Measurements from ENCODE around the gene TMEM14A.

TMEM14A gene

DNA sequence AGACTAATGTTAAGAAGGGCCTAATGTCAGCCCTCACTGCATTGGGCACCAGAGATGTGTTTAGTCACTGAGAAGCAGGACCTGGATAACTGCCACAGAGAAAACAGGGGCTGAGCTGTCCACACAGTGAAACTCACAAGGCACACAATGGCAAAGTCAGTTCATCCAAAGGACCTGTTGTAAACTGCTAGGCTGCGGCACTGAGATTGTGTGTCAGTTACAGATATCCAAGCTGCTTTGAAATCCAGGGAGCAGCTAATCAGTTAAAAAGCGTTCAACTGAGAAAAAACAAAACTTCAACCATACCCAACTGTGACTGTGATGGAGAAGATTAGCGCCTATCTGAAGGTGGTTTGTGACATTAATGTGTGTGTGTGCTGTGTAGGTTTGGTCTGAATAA lies 27.8 kb upstream of the TMEM14A start:
- no peak for TF ChIP-seq CTCF (conservative IDR thresholded peaks at IDR 0.05; ENCODE audit: low read depth, low read length)
- H3K4me3 ChIP-seq (ENCODE audit: low read length) = no peak overlapping the region
- DNase-seq (ENCODE audit: low read depth) = no peak

GRCh38 chr6:52644253-52644652 lies 26.7 kb upstream of the TMEM14A start:
- H3K4me3 ChIP-seq (ENCODE audit: low read length) = no peak overlapping the region
- no peak for DNase-seq (ENCODE audit: low read depth)
- TF ChIP-seq CTCF (conservative IDR thresholded peaks at IDR 0.05; ENCODE audit: low read depth, low read length) = no peak

DNA sequence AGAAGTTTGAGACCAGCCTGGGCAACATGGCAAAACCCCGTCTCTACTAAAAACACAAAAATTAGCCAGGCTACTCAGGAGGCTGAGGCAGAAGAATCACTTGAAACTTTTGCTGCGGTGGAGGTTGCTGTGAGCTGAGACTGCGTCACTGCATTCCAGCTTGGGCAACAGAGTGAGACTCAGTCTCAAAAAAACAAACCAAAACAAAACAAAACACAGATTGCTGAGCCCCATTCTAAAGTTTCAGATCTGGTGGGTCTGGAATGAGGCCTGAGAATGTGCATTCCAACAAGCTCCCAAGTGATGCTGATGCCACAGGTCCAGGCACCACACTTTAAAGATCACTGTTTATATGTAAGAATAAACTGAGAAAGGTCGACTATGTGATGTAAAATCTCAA lies 24.9 kb upstream of the TMEM14A start:
- H3K4me3 ChIP-seq (ENCODE audit: low read length) = no peak overlapping the region
- TF ChIP-seq CTCF (conservative IDR thresholded peaks at IDR 0.05; ENCODE audit: low read depth, low read length) = no peak

GRCh38 chr6:52647199-52647598 lies 23.7 kb upstream of the TMEM14A start:
- H3K4me3 ChIP-seq (ENCODE audit: low read length) = no peak overlapping the region
- no peak for DNase-seq (ENCODE audit: low read depth)
- no peak for TF ChIP-seq CTCF (conservative IDR thresholded peaks at IDR 0.05; ENCODE audit: low read depth, low read length)

More for the DNA sequence above, 24.9 kb upstream of the TMEM14A start:
- no peak for DNase-seq (ENCODE audit: low read depth)

DNA sequence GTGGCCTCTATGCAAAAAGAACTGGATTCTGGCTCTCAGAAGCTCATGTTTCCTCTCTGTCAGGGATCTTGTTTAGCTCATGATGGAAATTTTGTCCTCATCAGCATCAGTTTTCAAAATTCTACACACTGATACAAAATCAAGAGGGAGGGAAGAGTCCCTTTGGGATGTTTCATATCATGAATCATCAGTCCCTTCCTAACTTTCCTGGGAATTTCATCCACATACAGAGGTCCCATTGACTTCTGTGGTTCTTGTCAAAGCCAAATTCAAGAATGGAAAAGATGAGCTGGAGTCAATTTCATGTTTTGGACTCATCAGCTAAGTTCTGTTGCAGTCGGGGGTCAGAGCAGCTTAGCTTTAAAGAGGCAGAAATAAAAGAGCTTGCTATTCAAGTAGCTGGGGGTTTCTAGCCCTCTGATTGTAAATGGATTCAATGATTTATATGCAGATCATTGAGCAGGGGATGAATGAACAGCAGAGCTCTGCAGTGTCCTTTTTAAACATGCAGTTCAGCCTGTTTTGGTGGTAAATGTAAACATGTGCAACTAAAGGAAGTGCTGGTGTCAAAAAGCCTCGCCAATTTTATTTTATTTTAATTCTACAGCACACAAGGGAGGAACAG lies 21.3 kb upstream of the TMEM14A start:
- H3K4me3 ChIP-seq (ENCODE audit: low read length) = no peak overlapping the region
- no peak for TF ChIP-seq CTCF (conservative IDR thresholded peaks at IDR 0.05; ENCODE audit: low read depth, low read length)
- DNase-seq (ENCODE audit: low read depth) = no peak

GRCh38 chr6:52650941-52651340 lies 20.0 kb upstream of the TMEM14A start:
- DNase-seq (ENCODE audit: low read depth) = no peak
- H3K4me3 ChIP-seq (ENCODE audit: low read length) = no peak overlapping the region
- no peak for TF ChIP-seq CTCF (conservative IDR thresholded peaks at IDR 0.05; ENCODE audit: low read depth, low read length)

GRCh38 chr6:52653151-52653550 lies 17.8 kb upstream of the TMEM14A start:
- TF ChIP-seq CTCF (conservative IDR thresholded peaks at IDR 0.05; ENCODE audit: low read depth, low read length) = no peak
- DNase-seq (ENCODE audit: low read depth) = no peak
- no peak overlapping the region for H3K4me3 ChIP-seq (ENCODE audit: low read length)

Data from retinal pigment epithelial cell (primary cell).